ENCODE measurements around the gene RABEPK.

DNA sequence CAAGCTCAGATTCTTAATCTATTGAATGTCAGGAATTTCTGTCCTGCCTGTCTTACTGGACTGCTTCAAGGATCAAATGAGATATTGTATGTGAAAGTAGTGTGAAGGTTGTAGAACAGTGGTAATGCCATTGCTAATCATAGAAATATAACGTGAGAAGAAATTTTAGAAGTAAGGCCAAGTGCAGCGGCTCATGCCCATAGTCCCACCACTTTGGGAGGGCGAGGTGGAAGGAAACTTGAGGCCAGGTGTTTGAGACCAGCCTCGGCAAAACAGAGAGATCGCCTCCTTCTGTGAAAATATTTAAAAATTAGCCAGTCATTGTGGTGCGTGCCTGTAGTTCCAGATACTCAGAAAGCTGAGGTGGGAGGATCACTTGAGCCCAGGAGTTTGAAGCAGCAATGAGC lies 45.9 kb downstream of the RABEPK start:
- TF ChIP-seq, protein P1, sequence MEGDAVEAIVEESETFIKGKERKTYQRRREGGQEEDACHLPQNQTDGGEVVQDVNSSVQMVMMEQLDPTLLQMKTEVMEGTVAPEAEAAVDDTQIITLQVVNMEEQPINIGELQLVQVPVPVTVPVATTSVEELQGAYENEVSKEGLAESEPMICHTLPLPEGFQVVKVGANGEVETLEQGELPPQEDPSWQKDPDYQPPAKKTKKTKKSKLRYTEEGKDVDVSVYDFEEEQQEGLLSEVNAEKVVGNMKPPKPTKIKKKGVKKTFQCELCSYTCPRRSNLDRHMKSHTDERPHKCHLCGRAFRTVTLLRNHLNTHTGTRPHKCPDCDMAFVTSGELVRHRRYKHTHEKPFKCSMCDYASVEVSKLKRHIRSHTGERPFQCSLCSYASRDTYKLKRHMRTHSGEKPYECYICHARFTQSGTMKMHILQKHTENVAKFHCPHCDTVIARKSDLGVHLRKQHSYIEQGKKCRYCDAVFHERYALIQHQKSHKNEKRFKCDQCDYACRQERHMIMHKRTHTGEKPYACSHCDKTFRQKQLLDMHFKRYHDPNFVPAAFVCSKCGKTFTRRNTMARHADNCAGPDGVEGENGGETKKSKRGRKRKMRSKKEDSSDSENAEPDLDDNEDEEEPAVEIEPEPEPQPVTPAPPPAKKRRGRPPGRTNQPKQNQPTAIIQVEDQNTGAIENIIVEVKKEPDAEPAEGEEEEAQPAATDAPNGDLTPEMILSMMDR (IDR thresholded peaks at IDR 0.05), result no peak
- no peak for TF ChIP-seq POLR2A (IDR thresholded peaks at IDR 0.05)
- TF ChIP-seq POLR2AphosphoS5 (IDR thresholded peaks at IDR 0.05; ENCODE audit: insufficient read depth in 1 of 2, low read depth in 1 of 2), result no peak
